Liver (tissue), 9 donors: ENCODE data around the gene LAMA2. TPM values are rescaled to one million over a fixed set of nuclear protein-coding genes. Genes with fewer than 3 reads are reported as not detected.

Experiments
- DNase-seq: peaks from one replicate; pipeline ENCODE4 v3.0.0-alpha.2; 2017; ENCODE audit warnings: low spot score
- H3K27ac ChIP-seq, 2 donors: one replicate each; pipeline ENCODE4 v1.7.0; 2013; ENCODE audit warnings: inconsistent platforms in 2 of 2, low read length in 2 of 2, control low read depth in 1 of 2, low read depth in 1 of 2, mild to moderate bottlenecking in 1 of 2
- H3K27me3 ChIP-seq, 4 donors: one replicate each; pipeline versions ENCODE4 v1.6.1 to v1.7.0; 2013; ENCODE audit warnings: low read length in 3 of 4, inconsistent platforms in 1 of 4, mild to moderate bottlenecking in 1 of 4, moderate library complexity in 1 of 4; ENCODE audit not compliant: control insufficient read depth in 4 of 4, insufficient read depth in 4 of 4
- H3K36me3 ChIP-seq, 4 donors: one replicate each; pipeline versions ENCODE4 v1.6.1 to v1.7.0; 2013; ENCODE audit warnings: low read length in 3 of 4, mild to moderate bottlenecking in 3 of 4, low read depth in 1 of 4, moderate library complexity in 1 of 4; ENCODE audit not compliant: control insufficient read depth in 4 of 4, insufficient read depth in 3 of 4
- H3K4me1 ChIP-seq, 4 donors: one replicate each; pipeline versions ENCODE4 v1.6.1 to v1.7.0; 2013; ENCODE audit warnings: low read length in 3 of 4, mild to moderate bottlenecking in 3 of 4, moderate library complexity in 1 of 4; ENCODE audit not compliant: control insufficient read depth in 4 of 4, insufficient read depth in 4 of 4
- H3K4me3 ChIP-seq, 3 donors: one replicate each; pipeline versions ENCODE4 v1.6.1 to v1.7.0; 2013; ENCODE audit warnings: low read length in 3 of 3, control low read depth in 1 of 3, low read depth in 1 of 3, mild to moderate bottlenecking in 1 of 3
- H3K9ac ChIP-seq, 2 donors: one replicate each; pipeline ENCODE4 v1.7.0; 2013; ENCODE audit warnings: low read length in 2 of 2, mild to moderate bottlenecking in 2 of 2, moderate library complexity in 2 of 2, control low read depth in 1 of 2, low read depth in 1 of 2
- H3K9me3 ChIP-seq, 4 donors: one replicate each; pipeline versions ENCODE4 v1.6.1 to v1.7.0; 2013; ENCODE audit warnings: low read length in 3 of 4; ENCODE audit not compliant: control insufficient read depth in 4 of 4
- ATF3 ChIP-seq: IDR thresholded peaks from 2 replicates; pipeline ENCODE4 v1.6.1; 2016; ENCODE audit warnings: antibody characterized with exemption
- CTCF ChIP-seq: fragments of 150-350 bp; IDR thresholded peaks from 2 replicates; pipeline ENCODE4 v1.5.1; 2017; ENCODE audit warnings: improper control_type of control experiment, low read depth, low read length; ENCODE audit not compliant: missing input control
- EGR1 ChIP-seq, 2 donors: IDR thresholded peaks; 2 replicates each; pipeline ENCODE4 v1.6.1; 2016 to 2018; ENCODE audit warnings: antibody characterized with exemption in 2 of 2, low read depth in 2 of 2
- HNF4A ChIP-seq, 2 donors: conservative IDR thresholded peaks; 2 replicates each; pipeline ENCODE4 v1.6.1; 2016; ENCODE audit warnings: antibody characterized with exemption in 2 of 2, mild to moderate bottlenecking in 2 of 2
- HNF4G ChIP-seq: IDR thresholded peaks from 2 replicates; pipeline ENCODE4 v1.6.1; 2016; ENCODE audit warnings: antibody characterized with exemption
- JUND ChIP-seq, 2 donors: IDR thresholded peaks; 2 replicates each; pipeline ENCODE4 v1.6.1; 2016; ENCODE audit warnings: antibody characterized with exemption in 2 of 2
- NR2F2 ChIP-seq: IDR thresholded peaks from 2 replicates; pipeline ENCODE4 v1.6.1; 2016; ENCODE audit warnings: antibody characterized with exemption
- RAD21 ChIP-seq, 2 donors: IDR thresholded peaks; 2 replicates each; pipeline ENCODE4 v1.6.1; 2016; ENCODE audit warnings: antibody characterized with exemption in 2 of 2, mild to moderate bottlenecking in 2 of 2
- TAF1 ChIP-seq: conservative IDR thresholded peaks from 2 replicates; pipeline ENCODE4 v1.6.1; 2016; ENCODE audit warnings: antibody characterized with exemption, mild to moderate bottlenecking
- YY1 ChIP-seq: IDR thresholded peaks from 2 replicates; pipeline ENCODE4 v1.6.1; 2016; ENCODE audit warnings: antibody characterized with exemption, mild to moderate bottlenecking
- ZBTB33 ChIP-seq: IDR thresholded peaks from 2 replicates; pipeline ENCODE4 v1.6.1; 2016; ENCODE audit warnings: antibody characterized with exemption
- WGBS: extraction: QIAGEN DNeasy Blood & Tissue Kit; methylation state at CpG from one replicate; pipeline ENCODE4 v1.1.7; 2013; 5-methylcytosine and 5-hydroxymethylcytosine counted together
- polyA plus RNA-seq, 2 donors: library from polyadenylated mRNA; stranded (reverse) in 1 of 2; unstranded in 1 of 2; fragments of 200-250 nt in 1 of 2; fragments of >200 nt in 1 of 2; fragmentation: Nextera tagmentation in 1 of 2; extraction: Ambion mirVana in 1 of 2; gene quantifications; one replicate each; pipeline versions ENCODE4 v1.2.1 to v1.2.3, GENCODE V29; 2013 to 2015
- total RNA-seq, 2 donors: library from RNA; depleted of rRNA; stranded (reverse); fragments of >200 nt; gene quantifications; one replicate each; pipeline ENCODE4 v1.2.3, GENCODE V29; 2014
- TF ChIP-seq, protein P1 (sequence below): IDR thresholded peaks from 2 replicates; pipeline ENCODE4 v1.6.1; 2016; ENCODE audit warnings: antibody characterized with exemption, mild to moderate bottlenecking
- TF ChIP-seq, protein P2 (sequence below): IDR thresholded peaks from 2 replicates; pipeline ENCODE4 v1.6.1; 2016; ENCODE audit warnings: antibody characterized with exemption
- donor health status: healthy.
- donor health status: healthy.
- donor health status: healthy.
- donor health status: healthy.
- donor health status: healthy.

The LAMA2 gene
- total and polyA plus RNA-seq, 4 donors: 1.3 to 17.0 (median 3.0) TPM

DNA sequence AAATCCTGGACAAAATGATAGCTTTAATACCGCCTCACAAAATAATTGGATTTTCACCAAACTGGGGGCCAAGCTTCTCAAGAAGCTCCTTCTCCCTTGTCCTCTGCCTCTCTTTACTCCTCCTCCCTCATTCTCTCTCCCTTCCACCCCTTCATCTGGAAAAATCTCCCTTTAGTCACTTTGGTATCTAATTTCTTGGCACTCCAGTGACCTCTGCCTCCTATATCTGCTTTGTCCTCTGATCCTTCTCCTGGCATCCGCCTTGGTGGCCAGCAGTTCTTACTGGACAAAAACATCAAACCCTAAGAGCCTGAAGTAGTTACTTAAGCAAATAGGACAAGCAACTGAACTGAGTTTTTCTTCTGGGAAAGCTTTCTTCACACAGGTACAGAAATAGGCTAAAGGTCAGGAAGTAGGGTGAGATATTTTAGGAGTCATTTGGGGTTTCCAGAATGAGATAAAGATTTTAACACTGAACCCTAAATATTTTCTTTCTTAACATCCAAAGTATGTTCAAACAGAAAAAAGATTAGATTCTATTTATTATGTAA, 606.4 kb downstream of the LAMA2 start:
- H3K36me3 ChIP-seq: no peaks in the 10 kb centered on the region
- DNase-seq: no peak
- no peaks in the 10 kb centered on the region for H3K9me3 ChIP-seq
- WGBS: 92% methylated on average over 2 of the region's 2 CpGs
- H3K4me3 ChIP-seq: no peak overlapping the region
- H3K27ac ChIP-seq: no peak overlapping the region
- H3K9ac ChIP-seq: no peak overlapping the region
- TF ChIP-seq, protein P1, sequence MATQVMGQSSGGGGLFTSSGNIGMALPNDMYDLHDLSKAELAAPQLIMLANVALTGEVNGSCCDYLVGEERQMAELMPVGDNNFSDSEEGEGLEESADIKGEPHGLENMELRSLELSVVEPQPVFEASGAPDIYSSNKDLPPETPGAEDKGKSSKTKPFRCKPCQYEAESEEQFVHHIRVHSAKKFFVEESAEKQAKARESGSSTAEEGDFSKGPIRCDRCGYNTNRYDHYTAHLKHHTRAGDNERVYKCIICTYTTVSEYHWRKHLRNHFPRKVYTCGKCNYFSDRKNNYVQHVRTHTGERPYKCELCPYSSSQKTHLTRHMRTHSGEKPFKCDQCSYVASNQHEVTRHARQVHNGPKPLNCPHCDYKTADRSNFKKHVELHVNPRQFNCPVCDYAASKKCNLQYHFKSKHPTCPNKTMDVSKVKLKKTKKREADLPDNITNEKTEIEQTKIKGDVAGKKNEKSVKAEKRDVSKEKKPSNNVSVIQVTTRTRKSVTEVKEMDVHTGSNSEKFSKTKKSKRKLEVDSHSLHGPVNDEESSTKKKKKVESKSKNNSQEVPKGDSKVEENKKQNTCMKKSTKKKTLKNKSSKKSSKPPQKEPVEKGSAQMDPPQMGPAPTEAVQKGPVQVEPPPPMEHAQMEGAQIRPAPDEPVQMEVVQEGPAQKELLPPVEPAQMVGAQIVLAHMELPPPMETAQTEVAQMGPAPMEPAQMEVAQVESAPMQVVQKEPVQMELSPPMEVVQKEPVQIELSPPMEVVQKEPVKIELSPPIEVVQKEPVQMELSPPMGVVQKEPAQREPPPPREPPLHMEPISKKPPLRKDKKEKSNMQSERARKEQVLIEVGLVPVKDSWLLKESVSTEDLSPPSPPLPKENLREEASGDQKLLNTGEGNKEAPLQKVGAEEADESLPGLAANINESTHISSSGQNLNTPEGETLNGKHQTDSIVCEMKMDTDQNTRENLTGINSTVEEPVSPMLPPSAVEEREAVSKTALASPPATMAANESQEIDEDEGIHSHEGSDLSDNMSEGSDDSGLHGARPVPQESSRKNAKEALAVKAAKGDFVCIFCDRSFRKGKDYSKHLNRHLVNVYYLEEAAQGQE: no peak
- no peaks in the 10 kb centered on the region for H3K4me1 ChIP-seq
- H3K27me3 ChIP-seq: no peaks in the 10 kb centered on the region

DNA sequence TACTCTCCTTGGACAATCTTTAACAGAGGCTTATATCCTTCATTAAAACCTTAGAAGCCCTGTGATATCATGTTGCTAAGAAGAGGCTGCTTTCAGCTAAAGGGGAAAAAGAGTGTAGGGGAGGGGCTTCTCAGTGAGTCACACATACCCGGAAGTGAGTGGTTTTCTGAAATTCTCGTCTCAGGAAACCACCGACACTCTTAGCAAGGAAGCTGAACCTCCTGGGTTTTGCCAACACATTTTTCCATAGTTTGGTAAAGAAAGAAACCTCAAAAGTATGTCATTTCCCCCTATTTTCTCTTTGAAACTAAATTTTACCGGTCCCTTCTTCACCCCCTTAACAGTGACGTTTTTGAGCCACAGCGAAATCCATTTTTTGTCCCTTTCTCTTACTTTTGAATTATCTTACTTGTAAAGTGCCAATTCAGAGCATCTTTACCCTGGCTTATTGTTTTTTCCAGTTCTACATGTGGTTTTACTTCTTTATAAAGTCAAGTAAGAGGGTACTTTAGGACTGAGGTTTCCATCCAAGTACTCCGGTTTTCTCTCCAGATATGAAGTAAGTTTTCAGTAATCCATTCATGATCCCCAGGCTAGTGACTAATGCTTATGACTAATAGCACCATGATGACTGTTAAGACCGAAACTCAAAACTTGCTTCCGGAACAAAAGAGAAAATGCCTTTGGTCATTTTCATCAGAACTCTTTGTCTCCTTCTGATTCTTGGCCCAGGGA, 607.8 kb downstream of the LAMA2 start:
- Histone ChIP-seq H3K9ac (peak overlapping the region in 1 of 2 donors; percentile 70), H3K4me1 (no peaks in the 10 kb centered on the region), H3K36me3 (peaks cover 0 to 2% (median 0%) of the 10 kb centered on the region in 4 donors), H3K9me3 (no peaks in the 10 kb centered on the region), H3K4me3 (no peak overlapping the region), H3K27ac (peak overlapping the region; percentile 40 to 48), H3K27me3 (no peaks in the 10 kb centered on the region)
- no peak for DNase-seq
- no peak for TF ChIP-seq ZBTB33
- TF ChIP-seq JUND (IDR thresholded peaks at IDR 0.05): peak; percentile 7 to 41
- WGBS: 69% methylated on average over 9 of the region's 9 CpGs

DNA sequence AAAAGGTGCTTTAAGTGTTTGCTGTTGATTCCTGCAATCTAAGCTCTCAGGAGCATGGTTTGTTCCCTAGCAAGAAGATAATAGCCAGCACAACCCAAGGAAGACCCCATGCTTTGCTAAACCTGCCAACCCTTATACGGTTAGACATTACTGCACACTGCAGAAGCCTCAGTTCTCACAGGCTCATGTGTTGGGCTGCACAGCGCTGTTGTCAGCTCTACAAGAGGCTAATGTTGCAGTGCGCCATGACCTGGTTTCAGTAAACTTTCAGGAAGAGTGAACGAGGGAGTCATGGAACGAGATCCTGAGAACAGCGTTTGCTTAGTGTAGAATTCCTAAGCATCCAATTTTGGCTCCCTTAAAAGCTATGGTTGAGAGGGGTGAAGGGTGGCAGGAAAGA, 608.5 kb downstream of the LAMA2 start:
- no peaks in the 10 kb centered on the region for H3K4me1 ChIP-seq
- 93% methylated on average over 6 of the region's 6 CpGs for WGBS
- no peak for TF ChIP-seq ATF3
- TF ChIP-seq JUND (IDR thresholded peaks at IDR 0.05): no peak
- TF ChIP-seq HNF4G: no peak
- TF ChIP-seq EGR1 (IDR thresholded peaks at IDR 0.05; ENCODE audit: low read depth in 2 of 2): no peak
- TF ChIP-seq, protein P2, sequence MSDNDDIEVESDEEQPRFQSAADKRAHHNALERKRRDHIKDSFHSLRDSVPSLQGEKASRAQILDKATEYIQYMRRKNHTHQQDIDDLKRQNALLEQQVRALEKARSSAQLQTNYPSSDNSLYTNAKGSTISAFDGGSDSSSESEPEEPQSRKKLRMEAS: no peak
- no peak for TF ChIP-seq NR2F2
- no peak for TF ChIP-seq YY1
- no peak for TF ChIP-seq TAF1
- TF ChIP-seq RAD21 (IDR thresholded peaks at IDR 0.05): no peak
- no peak for TF ChIP-seq HNF4A (conservative IDR thresholded peaks at IDR 0.05)
- no peak for TF ChIP-seq ZBTB33
- TF ChIP-seq CTCF: no peak

More for the DNA sequence above, 608.5 kb downstream of the LAMA2 start:
- no peaks in the 10 kb centered on the region for H3K27me3 ChIP-seq
- no peaks in the 10 kb centered on the region for H3K9me3 ChIP-seq
- no peak overlapping the region for H3K9ac ChIP-seq
- no peak overlapping the region for H3K4me3 ChIP-seq
- peak overlapping the region in 1 of 2 donors; percentile 40 for H3K27ac ChIP-seq
- H3K36me3 ChIP-seq: peaks cover 0 to 2% (median 0%) of the 10 kb centered on the region in 4 donors
- DNase-seq: no peak
